ENCODE data around the gene SGCD.

The SGCD gene

DNA sequence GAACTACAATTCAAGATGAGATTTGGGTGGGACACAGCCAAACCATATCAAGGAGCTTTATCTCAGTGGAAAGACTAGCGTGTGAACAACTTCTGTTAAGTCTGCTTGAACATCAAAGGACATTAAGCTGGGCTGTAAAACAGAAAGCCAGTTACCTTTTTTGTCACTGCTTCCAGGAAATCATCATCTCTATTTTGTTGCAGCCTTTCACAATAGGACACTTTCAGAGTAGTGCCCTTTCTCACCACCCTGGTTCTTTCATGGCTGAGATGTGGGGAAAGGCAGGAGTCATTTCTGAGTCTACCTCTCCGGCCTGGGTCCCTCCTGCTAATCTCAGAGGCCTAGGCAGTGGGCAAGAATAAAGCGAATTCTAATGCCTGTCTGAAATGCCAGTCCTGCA is 426.9 kb downstream of the SGCD start:
- no peaks in the 10 kb centered on the region for H3K9me3 ChIP-seq (ENCODE audit: severe bottlenecking)
- no peak overlapping the region for H3K4me3 ChIP-seq (ENCODE audit: low read depth, low read length)
- H3K27ac ChIP-seq = no peak overlapping the region
- TF ChIP-seq, protein P1, sequence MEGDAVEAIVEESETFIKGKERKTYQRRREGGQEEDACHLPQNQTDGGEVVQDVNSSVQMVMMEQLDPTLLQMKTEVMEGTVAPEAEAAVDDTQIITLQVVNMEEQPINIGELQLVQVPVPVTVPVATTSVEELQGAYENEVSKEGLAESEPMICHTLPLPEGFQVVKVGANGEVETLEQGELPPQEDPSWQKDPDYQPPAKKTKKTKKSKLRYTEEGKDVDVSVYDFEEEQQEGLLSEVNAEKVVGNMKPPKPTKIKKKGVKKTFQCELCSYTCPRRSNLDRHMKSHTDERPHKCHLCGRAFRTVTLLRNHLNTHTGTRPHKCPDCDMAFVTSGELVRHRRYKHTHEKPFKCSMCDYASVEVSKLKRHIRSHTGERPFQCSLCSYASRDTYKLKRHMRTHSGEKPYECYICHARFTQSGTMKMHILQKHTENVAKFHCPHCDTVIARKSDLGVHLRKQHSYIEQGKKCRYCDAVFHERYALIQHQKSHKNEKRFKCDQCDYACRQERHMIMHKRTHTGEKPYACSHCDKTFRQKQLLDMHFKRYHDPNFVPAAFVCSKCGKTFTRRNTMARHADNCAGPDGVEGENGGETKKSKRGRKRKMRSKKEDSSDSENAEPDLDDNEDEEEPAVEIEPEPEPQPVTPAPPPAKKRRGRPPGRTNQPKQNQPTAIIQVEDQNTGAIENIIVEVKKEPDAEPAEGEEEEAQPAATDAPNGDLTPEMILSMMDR (IDR thresholded peaks at IDR 0.05; ENCODE audit: low read depth, low read length) = no peak
- peaks cover 7% of the 10 kb centered on the region; the same call in 1 of the 2 replicates for H3K36me3 ChIP-seq
- no peaks in the 10 kb centered on the region for H3K27me3 ChIP-seq (ENCODE audit: insufficient read depth, low read depth, severe bottlenecking)
- DNase-seq = no peak

DNA sequence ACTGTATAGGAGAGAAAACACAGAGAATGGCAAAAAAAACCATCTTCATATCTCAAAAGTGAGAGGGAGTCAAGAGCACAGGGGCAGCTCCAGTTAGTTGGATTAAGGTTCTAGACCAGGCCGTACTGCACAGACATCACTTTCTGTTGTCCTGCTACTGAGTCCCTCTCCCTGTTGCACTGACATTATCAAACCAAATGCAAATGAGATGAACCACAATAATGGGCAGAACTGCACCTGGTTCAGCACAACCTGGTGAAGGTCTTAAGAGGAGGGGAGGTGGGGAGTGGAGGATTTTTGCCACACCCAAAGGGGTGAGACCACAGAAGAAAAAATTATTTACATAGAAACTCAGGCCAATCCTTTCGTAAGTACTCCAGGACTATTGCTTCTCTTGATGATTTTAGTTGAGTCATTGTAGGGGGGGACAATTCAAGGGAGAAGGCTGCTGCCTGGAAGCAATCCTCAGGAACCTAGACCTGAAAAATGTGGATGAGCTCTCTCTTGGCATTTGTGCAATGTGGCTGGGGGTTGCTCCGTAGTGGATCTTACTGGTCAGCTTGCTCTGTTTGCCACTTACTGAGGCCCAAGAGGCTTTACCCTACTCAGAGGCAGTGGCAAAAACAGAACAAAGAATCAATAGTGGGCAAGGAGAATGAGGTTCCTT is 428.6 kb downstream of the SGCD start:
- Histone ChIP-seq H3K9me3 (ENCODE audit: severe bottlenecking) (no peaks in the 10 kb centered on the region), H3K27me3 (ENCODE audit: insufficient read depth, low read depth, severe bottlenecking) (no peaks in the 10 kb centered on the region), H3K4me3 (ENCODE audit: low read depth, low read length) (no peak overlapping the region), H3K27ac (no peak overlapping the region), H3K36me3 (peaks cover 7% of the 10 kb centered on the region; the same call in 1 of the 2 replicates)
- TF ChIP-seq, protein P1 (IDR thresholded peaks at IDR 0.05; ENCODE audit: low read depth, low read length) = no peak
- DNase-seq = no peak

DNA sequence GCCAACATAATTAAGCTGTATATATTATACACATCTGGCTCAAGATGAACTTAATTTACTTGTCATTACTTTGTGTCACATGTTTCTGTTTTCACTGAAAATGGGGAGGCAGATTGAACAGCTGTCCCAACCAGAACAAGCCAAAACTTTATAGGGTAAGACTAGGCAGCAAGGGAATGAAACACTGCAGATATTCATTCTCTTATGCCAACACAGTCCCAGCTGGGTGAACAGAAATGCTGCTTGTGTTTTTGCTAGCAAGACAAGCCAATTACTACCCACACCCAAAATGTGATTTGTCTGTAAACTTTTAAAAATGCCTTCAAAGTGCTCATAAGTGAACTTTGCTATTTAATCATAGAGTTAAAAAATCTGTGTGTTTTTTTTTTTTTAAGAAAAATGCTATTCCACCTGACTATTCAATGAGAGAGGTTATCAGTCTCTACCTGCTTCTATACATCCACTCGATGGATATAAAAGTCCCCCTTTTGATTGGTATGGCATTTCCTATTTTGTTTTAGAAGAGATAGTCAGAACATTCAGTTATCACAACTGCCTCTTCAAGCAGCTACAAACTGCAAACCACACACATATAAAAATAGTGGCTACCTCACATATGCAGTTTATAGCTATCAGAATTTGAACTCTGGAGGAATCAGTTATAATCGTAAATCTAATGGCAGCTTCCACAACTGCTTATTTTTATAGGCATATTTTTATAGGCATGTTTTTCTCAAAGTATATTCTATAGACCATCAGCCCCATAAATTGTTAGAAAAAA is 431.2 kb downstream of the SGCD start:
- Histone ChIP-seq H3K4me3 (ENCODE audit: low read depth, low read length) (no peak overlapping the region), H3K36me3 (peaks cover 7% of the 10 kb centered on the region; the same call in 1 of the 2 replicates), H3K27ac (no peak overlapping the region), H3K9me3 (ENCODE audit: severe bottlenecking) (no peaks in the 10 kb centered on the region), H3K27me3 (ENCODE audit: insufficient read depth, low read depth, severe bottlenecking) (no peaks in the 10 kb centered on the region)
- no peak for DNase-seq
- TF ChIP-seq, protein P1 (IDR thresholded peaks at IDR 0.05; ENCODE audit: low read depth, low read length) = no peak

DNA sequence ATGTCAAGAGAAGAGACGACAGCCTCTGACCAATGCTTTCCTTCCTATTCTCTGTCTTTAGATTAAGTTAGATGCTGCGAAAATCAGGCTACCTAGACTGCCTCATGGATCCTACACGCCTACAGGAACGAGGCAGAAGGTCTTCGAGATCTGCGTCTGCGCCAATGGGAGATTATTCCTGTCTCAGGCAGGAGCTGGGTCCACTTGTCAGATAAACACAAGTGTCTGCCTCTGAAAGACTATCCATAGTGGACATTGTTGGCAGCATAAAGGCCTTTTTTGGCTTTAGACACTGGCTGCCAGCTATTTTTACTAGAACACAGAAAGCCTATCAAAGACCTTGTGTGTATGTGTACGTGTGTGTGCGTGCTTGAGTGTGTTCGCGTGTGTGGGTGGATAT is 432.2 kb downstream of the SGCD start:
- no peak for DNase-seq
- no peak overlapping the region for H3K4me3 ChIP-seq (ENCODE audit: low read depth, low read length)
- H3K27ac ChIP-seq = no peak overlapping the region
- H3K9me3 ChIP-seq (ENCODE audit: severe bottlenecking) = no peaks in the 10 kb centered on the region
- H3K36me3 ChIP-seq = peaks cover 7% of the 10 kb centered on the region; the same call in 1 of the 2 replicates
- TF ChIP-seq, protein P1 (IDR thresholded peaks at IDR 0.05; ENCODE audit: low read depth, low read length) = no peak
- no peaks in the 10 kb centered on the region for H3K27me3 ChIP-seq (ENCODE audit: insufficient read depth, low read depth, severe bottlenecking)

DNA sequence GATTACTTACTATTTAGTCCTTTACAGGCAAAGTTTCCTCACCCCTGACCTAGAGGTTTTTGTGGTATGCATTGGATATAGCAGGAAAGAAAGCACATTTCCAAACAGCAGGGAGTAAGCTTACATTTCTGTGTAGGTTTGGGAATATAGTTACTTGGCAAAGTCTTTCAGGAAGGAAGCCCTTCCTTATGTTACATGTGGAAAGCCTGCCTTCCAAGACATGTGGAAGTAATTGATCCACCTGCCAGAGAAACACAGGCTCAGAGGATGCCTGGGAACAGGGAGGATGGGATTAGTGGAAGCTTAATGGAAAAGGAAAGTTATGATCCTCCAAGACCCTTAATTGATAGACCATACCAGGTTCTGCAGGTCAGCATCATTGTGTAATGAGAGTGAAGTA is 435.8 kb downstream of the SGCD start:
- H3K36me3 ChIP-seq = peaks cover 3% of the 10 kb centered on the region; the same call in 1 of the 2 replicates
- DNase-seq = no peak
- TF ChIP-seq, protein P1 (IDR thresholded peaks at IDR 0.05; ENCODE audit: low read depth, low read length) = no peak

More for the DNA sequence above, 435.8 kb downstream of the SGCD start:
- Histone ChIP-seq H3K4me3 (ENCODE audit: low read depth, low read length) (no peak overlapping the region), H3K27ac (no peak overlapping the region), H3K27me3 (ENCODE audit: insufficient read depth, low read depth, severe bottlenecking) (no peaks in the 10 kb centered on the region), H3K9me3 (ENCODE audit: severe bottlenecking) (no peaks in the 10 kb centered on the region)

Data from WERI-Rb-1 (cell line).